ENCODE measurements around the gene GLMP.

Gene GLMP

DNA sequence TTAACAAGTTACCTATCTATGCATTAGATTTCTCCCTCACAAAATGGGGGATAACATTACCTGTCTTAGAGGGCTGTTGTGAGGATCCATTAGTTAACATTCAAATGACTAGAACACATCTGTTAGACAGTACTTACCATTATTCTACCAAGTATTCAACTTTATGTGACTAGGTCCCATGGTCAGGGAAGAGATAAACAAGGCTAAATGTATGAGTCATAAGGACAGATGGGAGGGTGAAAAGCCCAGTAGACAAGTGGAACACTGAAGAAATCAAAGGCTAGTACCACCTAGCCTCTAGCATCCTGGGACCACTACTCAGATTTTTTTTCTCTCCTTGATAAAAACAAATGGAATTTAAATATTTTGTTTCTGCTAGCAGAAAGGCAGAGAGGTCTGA lies 12.6 kb upstream of the GLMP start:
- Histone ChIP-seq H2AFZ (ENCODE audit: low read depth, low read length) (no peak overlapping the region), H3K9ac (ENCODE audit: low read length) (no peak overlapping the region), H4K20me1 (ENCODE audit: insufficient read depth, low read length) (no peaks in the 10 kb centered on the region), H3K27ac (ENCODE audit: low read length) (no peak overlapping the region), H3K36me3 (replicated peaks; ENCODE audit: low read depth, low read length) (peaks cover 52% of the 10 kb centered on the region), H3K9me3 (ENCODE audit: insufficient read depth, low read length) (no peaks in the 10 kb centered on the region), H3K4me3 (ENCODE audit: low read length) (no peak overlapping the region), H3K4me1 (ENCODE audit: low read length) (no peaks in the 10 kb centered on the region), H3K27me3 (ENCODE audit: low read depth, low read length) (no peaks in the 10 kb centered on the region), H3K4me2 (ENCODE audit: low read length) (no peak overlapping the region), H3K79me2 (ENCODE audit: low read length) (no peaks in the 10 kb centered on the region)
- TF ChIP-seq CTCF (IDR thresholded peaks at IDR 0.05; ENCODE audit: low read depth, low read length) (no peak), EZH2phosphoT487 (IDR thresholded peaks at IDR 0.05; ENCODE audit: low read depth) (no peak)

DNA sequence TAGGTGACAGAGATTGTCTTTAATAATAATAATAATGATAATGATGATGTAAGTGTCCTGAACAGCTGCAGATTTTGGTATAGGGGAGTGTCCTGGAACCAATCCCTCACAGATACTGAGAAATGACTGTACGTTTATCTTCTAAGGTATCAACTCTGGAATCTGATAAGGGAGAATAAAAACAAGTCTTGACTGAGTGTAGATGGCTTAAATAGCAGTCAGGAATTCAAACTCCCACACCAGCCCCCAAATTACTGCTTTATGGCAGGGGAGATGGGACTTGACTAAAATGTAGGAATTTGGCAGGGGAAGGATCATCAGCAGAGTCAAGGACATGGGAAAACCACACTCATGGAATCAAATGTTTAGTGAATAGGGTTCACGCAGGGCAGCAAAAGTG lies 9.7 kb upstream of the GLMP start:
- Histone ChIP-seq H2AFZ (ENCODE audit: low read depth, low read length) (no peak overlapping the region), H3K9me3 (ENCODE audit: insufficient read depth, low read length) (no peaks in the 10 kb centered on the region), H3K27ac (ENCODE audit: low read length) (no peak overlapping the region), H3K27me3 (ENCODE audit: low read depth, low read length) (no peaks in the 10 kb centered on the region), H3K9ac (ENCODE audit: low read length) (no peak overlapping the region), H4K20me1 (ENCODE audit: insufficient read depth, low read length) (no peaks in the 10 kb centered on the region), H3K79me2 (ENCODE audit: low read length) (no peaks in the 10 kb centered on the region), H3K4me2 (ENCODE audit: low read length) (no peak overlapping the region), H3K4me3 (ENCODE audit: low read length) (no peak overlapping the region), H3K4me1 (ENCODE audit: low read length) (no peaks in the 10 kb centered on the region), H3K36me3 (replicated peaks; ENCODE audit: low read depth, low read length) (peaks cover 36% of the 10 kb centered on the region)
- TF ChIP-seq CTCF (IDR thresholded peaks at IDR 0.05; ENCODE audit: low read depth, low read length), result no peak
- no peak for TF ChIP-seq EZH2phosphoT487 (IDR thresholded peaks at IDR 0.05; ENCODE audit: low read depth)

DNA sequence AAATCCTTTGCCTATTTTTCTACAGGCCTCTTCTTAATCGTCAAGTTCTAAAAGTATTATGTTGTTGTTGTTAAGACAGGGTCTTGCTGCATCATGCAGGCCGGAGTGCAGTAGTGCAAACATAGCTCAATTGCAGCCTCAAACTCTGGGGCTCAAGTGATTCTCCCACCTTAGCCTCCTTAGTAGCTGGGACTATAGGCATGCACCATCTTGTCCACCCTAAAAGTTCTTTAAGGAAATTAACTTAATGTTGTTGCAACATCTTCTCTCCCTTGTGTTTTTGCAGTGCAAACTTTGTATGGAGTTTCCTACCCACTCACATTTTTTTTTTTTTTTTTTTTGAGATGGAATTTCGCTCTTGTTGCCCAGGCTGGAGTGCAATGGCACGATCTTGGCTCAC lies 7.8 kb upstream of the GLMP start:
- no peak overlapping the region for H3K4me2 ChIP-seq (ENCODE audit: low read length)
- H4K20me1 ChIP-seq (ENCODE audit: insufficient read depth, low read length), result no peaks in the 10 kb centered on the region
- no peak overlapping the region for H3K4me3 ChIP-seq (ENCODE audit: low read length)
- no peak overlapping the region for H3K27ac ChIP-seq (ENCODE audit: low read length)
- no peak overlapping the region for H2AFZ ChIP-seq (ENCODE audit: low read depth, low read length)
- TF ChIP-seq EZH2phosphoT487 (IDR thresholded peaks at IDR 0.05; ENCODE audit: low read depth) (no peak), CTCF (IDR thresholded peaks at IDR 0.05; ENCODE audit: low read depth, low read length) (no peak)
- H3K27me3 ChIP-seq (ENCODE audit: low read depth, low read length), result no peaks in the 10 kb centered on the region
- peaks cover 23% of the 10 kb centered on the region for H3K36me3 ChIP-seq (replicated peaks; ENCODE audit: low read depth, low read length)
- H3K9ac ChIP-seq (ENCODE audit: low read length), result no peak overlapping the region
- H3K79me2 ChIP-seq (ENCODE audit: low read length), result no peaks in the 10 kb centered on the region
- no peaks in the 10 kb centered on the region for H3K9me3 ChIP-seq (ENCODE audit: insufficient read depth, low read length)
- no peaks in the 10 kb centered on the region for H3K4me1 ChIP-seq (ENCODE audit: low read length)

DNA sequence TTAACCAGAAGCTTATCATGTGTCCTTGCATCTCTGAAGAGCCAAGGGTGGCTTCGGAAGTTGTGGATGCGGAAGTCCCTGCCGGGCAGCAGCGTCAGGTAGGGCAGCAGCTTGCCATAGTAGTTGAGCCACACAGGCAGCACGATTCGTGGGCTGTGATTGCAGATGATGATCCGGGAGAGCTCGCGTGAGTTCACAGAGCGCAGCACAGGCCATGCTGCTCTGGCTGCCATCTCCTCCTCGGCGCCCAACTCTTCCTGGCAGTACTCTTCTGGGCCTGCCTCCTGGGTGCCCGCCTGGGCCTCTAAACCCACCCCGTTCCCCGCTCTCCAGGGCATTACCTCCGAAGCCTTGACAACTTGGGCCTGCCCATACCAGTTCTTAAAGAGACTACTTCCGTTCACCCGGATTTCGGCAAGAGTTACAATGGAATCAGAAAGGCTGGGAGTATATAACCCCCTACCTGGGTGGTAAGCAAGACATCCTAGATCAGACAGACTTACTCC lies 3.4 kb upstream of the GLMP start, which contains the start of gene VHLL:
Gene VHLL, minus strand, starts transcription at position 456 of the 506 bp plus-strand sequence. Its CDS starts 118 bp downstream, at position 338.
- Histone ChIP-seq H3K4me2 (ENCODE audit: low read length) (no peak within 1 kb of the TSS), H3K27me3 (ENCODE audit: low read depth, low read length) (no peaks in the 10 kb centered on the region), H3K4me3 (ENCODE audit: low read length) (no peak within 1 kb of the TSS), H3K9ac (ENCODE audit: low read length) (no peak within 1 kb of the TSS), H4K20me1 (ENCODE audit: insufficient read depth, low read length) (no peaks in the 10 kb centered on the region), H3K27ac (ENCODE audit: low read length) (no peak within 1 kb of the TSS), H3K79me2 (ENCODE audit: low read length) (no peaks in the 10 kb centered on the region; the same call in 1 of the 2 replicates), H3K4me1 (ENCODE audit: low read length) (peaks cover 11% of the 10 kb centered on the region), H3K9me3 (ENCODE audit: insufficient read depth, low read length) (no peaks in the 10 kb centered on the region), H3K36me3 (replicated peaks; ENCODE audit: low read depth, low read length) (peaks cover 12% of the 10 kb centered on the region), H2AFZ (ENCODE audit: low read depth, low read length) (no peak within 1 kb of the TSS)
- TF ChIP-seq CTCF (IDR thresholded peaks at IDR 0.05; ENCODE audit: low read depth, low read length), result no peak
- TF ChIP-seq EZH2phosphoT487 (IDR thresholded peaks at IDR 0.05; ENCODE audit: low read depth), result no peak

Measured in OCI-LY3 (cell line).